Lower leg skin (tissue), 3 donors: Measurements from ENCODE around the gene ABL1.

Source experiments
- POLR2A ChIP-seq, 2 donors: fragments of 450-650 bp; IDR thresholded peaks; one replicate each; pipeline ENCODE4 v1.6.1; 2016 to 2017; ENCODE audit warnings: antibody characterized with exemption in 2 of 2, mild to moderate bottlenecking in 1 of 2, moderate library complexity in 1 of 2
- TF ChIP-seq, protein P1 (sequence below), 3 donors: fragments of 450-650 bp; IDR thresholded peaks; one replicate each; pipeline ENCODE4 v1.5.1; 2016; ENCODE audit warnings: antibody characterized with exemption in 3 of 3, mild to moderate bottlenecking in 3 of 3, moderate library complexity in 2 of 3

DNA sequence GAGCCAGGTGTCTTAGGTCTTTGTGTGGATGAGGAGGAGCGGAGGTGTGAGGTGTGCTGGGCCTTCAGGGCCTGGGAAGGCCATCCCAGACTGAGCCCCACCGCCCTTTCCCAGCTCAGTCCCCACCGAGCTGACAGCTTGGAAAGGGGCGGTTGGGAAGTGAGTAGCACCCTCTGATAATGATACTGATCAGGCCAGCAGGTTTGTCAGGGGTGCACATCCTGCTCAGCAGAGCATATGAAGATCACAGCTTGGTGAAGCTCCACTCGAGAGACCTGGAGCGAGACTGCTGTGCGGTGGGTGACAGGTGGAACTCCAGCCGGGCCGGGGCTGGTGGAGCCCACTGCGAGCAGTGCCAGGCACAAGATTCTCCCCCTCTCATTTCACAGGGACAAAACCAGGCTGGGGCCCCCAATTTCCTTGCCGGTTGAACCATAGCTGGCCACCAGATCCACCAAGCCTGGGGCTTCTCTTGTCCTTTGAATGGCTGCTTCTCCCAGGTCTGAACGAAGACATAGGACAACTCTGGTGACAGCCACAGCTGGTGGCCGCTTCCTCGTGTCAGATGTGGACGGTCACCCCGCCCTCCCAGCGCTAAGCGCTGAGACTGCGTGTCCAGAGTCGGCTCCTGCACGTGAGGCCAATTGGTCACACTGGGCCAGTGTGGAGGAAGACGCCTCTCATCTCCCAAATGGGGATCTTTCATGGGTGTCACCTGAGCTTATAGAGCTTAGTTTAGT, 53.3 kb downstream of the ABL1 start:
- TF ChIP-seq, protein P1, sequence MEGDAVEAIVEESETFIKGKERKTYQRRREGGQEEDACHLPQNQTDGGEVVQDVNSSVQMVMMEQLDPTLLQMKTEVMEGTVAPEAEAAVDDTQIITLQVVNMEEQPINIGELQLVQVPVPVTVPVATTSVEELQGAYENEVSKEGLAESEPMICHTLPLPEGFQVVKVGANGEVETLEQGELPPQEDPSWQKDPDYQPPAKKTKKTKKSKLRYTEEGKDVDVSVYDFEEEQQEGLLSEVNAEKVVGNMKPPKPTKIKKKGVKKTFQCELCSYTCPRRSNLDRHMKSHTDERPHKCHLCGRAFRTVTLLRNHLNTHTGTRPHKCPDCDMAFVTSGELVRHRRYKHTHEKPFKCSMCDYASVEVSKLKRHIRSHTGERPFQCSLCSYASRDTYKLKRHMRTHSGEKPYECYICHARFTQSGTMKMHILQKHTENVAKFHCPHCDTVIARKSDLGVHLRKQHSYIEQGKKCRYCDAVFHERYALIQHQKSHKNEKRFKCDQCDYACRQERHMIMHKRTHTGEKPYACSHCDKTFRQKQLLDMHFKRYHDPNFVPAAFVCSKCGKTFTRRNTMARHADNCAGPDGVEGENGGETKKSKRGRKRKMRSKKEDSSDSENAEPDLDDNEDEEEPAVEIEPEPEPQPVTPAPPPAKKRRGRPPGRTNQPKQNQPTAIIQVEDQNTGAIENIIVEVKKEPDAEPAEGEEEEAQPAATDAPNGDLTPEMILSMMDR (IDR thresholded peaks at IDR 0.05) = no peak
- no peak for TF ChIP-seq POLR2A (IDR thresholded peaks at IDR 0.05)
